T-helper 9 cell (primary cell): ENCODE data around the gene SRPK1.
A peak's percentile ranks its signal among the peaks of the same experiment; 100 is the strongest.

Experiments
- DNase-seq: peaks from one replicate; pipeline ENCODE4 v3.0.0-alpha.2; 2020

Gene SRPK1

DNA sequence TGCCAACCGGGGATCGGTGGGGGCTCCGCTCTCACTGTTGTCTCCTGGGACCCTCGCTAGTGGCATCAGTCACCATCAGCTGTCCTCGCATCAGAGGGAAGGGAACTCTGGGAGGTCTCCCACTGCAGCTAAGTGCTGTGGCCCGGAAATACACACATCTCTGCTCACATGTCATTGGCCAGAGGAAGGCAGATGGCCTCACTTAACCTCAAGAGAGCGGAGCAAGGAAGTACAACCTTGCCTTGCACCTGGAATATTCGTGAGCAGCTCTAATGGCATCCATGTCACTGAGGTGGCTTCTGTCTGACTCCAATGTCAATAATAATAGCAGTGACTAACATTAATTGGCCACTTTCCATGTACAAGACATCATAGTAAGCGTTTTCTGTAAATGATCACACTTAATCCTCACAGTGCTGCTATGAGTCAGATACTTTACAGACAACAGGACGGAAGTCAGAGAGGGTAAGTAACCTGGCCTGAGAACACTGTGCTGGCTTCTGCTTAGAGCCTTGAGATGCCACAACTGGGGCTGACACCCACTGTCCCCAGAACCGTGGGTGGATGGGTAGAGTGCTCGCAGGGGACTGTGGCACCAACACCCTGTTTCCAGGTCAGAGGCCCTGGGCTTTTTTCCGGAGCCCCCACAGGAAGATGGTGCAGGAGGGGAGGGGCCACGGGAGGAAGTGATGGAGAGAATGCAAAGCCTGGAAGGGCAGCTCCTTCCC is 109.8 kb downstream of the SRPK1 start:
- no peak for DNase-seq

DNA sequence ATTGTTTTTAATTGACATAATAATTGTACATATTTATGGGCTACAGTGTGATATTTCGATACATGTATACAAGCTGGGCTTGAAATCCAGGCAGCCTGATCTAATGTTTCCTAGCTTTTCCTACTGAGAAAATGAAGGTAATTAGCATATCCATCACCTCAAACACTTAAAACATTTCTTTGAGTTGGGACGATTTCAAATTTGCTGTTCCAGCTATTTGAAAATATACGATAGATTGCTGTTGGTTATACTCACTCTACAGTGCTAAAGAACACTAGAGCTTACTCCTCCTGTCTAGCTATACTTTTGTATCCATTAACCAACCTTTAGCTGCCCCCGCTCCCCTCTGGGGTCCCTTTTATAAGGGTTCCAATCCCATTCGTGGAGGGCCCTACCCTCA is 111.1 kb downstream of the SRPK1 start:
- no peak for DNase-seq

DNA sequence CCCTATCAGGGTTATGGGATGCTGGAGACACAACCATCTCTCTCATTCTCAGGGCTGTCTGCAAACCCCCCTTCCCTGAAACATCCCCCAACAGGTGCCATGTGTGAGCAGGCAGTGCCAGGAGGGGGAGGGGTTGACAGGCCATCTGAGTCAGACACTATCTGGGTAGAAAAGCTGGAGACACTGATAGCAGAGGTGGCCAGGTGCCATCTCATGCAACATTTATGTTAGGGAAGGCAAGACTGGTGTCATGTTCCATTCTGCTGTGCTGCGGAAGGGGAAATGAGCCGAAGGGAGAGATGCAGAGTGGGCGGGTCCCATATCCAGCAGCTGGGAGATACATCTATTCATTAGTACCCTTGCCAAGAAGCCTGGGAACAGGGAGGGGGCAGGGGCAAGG is 112.2 kb downstream of the SRPK1 start:
- DNase-seq, result no peak

DNA sequence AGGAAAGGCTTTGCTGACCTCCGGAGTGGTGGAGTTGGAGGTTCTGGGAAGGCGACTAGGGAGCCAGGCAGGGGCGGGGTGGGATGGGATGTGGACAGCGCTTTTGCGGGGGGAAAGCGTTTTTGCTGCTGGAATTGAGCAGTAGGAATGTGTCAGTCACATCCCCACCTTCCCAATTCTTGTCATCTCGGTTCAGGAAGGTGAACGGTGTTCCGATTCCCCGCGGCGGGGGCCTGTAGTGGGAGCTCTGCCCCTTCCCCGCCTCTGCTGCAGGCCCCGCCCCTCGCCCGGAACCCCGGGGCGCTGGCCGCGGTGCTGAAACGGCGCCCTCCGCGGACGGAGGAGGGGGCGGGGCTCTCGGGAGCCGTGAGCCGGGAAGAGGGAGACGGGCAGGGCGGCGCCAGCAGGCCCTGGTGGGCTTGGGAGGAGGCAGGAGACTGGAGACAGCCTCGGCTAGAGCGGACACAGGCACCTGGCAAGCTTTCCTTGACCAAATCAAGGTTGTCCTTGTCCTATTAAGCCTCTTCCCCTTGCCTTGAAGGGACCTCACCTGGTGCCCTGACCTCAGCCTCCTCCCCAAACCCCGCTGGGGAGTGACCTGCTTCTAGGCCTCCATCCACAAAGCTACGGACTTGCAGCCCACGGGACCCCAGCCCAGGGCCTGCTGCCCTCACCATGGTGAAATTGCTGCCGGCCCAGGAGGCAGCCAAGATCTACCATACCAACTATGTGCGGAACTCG is 115.7 kb downstream of the SRPK1 start, which contains the start of gene LHFPL5:
Gene LHFPL5, plus strand, starts transcription at position 357 of the 741 bp plus-strand sequence. Its CDS starts 319 bp downstream, at position 676.
- peak; percentile 34 for DNase-seq

DNA sequence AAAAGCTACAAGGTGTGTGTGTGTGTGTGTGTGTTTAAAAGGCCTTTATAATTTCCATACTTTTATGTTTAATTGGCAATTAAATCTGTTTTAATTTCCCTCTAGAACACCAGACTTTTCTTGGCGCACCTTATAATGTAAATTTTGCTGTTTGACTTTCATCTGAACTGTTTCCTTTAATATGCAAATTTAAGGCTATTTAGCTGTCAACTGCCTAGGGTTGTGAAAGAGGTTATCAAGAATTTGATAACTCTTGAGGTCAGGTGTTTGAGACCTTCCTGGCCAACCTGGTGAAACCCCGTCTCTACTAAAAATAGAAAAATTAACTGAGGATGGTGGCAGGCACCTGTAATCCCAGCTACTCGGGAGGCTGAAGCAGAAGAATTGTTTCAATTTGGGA is 119.8 kb downstream of the SRPK1 start:
- DNase-seq, result no peak

DNA sequence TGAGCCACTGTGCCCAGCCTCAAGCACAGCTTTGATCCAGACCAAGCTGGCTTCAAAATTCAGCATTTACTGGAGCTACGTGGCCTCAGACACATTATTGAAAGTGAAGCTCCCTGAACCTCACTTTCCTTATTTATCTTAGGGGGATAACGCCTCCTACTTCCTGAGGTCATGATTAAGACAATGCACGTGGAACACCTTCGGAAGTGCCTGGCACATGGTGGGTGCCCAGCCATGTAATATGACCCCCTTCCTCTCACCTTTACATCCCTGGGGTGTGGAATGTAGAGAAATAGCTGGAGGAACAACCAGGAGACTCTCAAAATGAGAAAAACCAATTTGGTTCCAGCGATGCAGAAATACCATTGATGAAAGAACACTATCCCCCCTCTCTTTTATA is 122.2 kb downstream of the SRPK1 start:
- DNase-seq, result no peak

DNA sequence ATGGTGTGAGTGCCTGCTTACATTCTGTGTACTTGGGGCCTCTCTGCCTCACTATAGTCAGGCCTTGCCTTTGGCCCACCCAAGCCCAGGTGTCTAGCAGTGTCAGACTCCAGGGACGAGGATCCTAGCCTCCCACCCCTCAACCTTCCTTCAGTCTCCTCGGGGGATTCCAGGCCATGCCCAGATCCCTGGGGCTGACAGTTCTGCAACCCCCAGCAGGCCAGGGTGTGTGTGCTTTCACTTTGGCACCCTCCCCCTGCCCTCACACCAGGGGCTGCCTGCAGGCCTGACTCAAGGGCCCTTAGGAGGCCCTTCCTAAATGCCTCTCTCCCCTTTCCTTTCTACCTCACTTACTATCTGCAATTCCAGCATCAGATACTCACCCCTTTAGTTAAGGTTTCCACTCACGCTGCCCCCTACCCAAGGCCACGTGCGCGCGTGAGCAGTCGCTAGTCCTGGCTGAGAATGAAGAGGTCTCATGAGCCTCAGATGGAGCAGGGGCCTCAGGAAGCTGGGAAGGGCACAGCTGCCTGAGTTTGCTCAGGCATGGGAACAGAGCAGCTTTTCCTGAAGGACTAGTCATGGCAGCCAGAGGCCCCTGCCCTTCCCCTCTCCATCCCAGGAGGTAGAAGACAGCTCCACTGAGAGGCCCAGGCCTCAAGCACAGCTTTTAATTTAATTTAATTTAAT is 122.9 kb downstream of the SRPK1 start:
- no peak for DNase-seq

DNA sequence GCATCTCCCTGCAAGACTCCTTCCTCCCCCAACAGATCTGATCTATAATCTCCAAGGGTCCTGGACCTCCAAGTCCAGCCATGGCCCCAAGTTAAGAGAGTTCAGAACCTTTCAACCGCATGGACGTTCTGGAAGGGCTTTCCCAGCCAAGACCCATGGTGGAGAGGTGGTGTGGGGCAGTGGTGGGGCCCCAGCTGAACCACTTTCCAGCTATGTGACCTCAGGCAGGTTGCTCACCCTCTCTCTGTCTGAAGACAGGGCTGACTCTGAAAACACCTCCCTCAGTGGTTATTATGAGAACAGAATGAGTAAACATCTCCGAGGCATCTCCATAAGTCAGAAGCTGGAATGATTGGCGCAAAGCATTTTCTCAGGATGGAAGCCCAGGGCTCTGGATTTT is 124.7 kb downstream of the SRPK1 start:
- no peak for DNase-seq

DNA sequence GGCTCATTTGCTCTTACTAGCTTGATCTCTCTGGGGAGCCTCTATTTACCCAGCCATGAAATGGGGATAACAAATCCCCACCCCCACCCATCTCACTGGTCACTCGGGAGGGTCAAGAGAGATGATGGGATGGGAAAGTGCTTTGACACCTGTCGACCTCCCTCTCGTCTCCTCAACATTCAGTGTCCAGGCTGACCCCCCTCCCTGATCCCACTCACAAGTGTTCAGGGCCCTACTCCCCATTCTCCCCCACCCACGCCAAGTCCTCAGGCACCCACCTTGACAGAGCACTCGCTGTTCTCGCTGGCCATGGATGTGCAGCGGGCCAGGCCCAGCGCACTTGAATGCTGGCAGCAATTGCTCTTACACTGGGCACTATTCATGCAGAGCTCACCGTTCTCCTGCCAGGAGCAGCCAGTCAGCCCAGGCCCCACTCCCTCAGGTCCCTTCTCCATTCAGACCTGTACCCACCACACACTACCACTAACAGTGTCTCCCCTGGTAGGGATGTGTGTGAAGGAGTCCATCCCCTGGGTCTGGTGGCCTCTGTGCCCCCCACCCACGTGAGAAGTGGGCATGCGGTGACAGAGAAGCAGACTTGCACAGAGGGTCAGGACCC is 125.3 kb downstream of the SRPK1 start:
- no peak for DNase-seq

DNA sequence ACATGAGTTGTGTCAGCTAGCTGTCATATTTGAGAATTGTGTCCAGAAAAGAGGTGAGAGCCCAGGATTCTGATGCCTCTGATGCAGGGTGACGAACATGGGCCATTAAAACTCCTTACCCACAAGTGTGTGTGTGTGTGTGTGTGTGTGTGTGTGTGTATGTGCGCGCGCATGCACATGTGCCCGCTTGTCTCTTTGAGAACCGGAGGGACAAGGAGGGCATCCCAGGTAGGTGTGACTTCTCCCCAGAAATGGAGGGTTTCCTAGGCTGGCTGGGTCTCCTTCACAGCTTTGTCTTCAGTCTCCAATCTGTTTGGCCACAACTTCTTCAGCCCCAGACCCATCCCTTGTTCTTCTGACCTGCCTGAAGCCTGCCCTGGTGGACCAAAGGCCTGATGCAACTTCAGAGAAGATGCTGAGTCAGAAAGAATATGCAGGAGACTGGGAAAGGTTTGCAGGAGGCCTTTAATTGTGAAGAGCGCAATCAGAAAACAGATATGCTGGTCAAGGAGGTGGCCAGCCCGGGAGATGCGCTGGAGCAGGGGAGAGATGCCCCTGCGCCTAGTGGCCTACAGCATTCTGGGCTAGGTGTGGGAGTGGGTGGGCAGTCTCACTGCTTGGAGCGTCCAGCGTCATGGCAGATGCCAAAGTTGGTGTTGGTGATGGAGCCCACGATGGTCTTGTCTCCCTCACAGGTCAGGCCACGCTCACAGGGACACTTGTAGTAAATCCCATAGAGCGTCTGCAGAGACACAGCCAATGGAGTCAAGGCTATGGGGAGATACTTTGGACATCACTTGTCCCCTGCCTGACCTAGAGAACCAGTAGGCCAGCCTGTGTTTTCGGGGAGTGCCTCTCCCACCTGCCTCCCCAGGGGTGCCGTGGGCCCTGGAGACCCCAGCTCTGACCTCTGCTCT is 126.1 kb downstream of the SRPK1 start:
- DNase-seq, result no peak

DNA sequence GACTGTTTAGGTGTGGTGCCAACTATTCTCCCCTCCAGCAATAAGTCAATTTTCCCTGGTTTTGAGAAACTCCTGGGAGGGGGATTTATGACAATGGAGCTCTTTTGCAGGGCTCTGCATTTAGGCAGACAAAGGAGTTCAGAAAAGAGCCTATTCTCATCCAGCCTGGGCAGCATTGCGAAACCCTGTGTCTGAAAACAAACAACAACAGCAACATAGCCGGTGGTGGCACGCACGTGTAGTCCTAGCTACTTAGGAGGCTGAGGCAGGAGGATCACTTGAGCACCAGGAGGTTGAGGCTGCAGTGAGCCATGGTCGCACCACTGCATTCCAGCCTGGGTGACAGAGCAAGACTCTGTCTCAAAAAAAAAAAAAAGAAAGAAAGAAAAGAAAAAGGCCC is 130.2 kb downstream of the SRPK1 start:
- no peak for DNase-seq

DNA sequence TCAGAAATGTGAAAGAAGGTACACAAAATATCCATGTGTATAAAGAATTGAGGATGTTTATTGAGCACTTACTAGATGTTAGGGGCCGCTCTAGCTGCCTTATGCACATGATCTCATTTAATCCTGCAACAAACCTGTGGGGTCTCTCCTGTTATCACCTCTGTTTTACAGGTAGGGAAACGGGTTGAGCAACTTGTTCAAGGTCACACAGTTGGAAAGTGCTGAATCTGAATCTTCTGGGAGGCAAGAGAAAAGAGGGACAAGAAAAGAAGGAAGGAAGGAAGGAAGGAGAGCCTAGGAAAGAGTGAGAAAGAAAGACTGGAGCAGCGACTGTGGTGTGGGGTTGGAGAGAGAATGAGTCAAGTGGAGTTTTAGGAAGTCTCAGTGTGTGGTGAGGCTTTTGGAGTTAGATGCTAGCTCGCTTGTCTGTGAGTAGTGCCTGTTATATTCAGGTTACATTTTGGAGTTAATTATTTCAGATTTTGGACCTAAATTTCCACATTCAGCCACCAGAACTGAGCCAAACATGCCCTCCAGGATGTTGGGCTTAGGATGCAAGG is 132.4 kb downstream of the SRPK1 start:
- no peak for DNase-seq

DNA sequence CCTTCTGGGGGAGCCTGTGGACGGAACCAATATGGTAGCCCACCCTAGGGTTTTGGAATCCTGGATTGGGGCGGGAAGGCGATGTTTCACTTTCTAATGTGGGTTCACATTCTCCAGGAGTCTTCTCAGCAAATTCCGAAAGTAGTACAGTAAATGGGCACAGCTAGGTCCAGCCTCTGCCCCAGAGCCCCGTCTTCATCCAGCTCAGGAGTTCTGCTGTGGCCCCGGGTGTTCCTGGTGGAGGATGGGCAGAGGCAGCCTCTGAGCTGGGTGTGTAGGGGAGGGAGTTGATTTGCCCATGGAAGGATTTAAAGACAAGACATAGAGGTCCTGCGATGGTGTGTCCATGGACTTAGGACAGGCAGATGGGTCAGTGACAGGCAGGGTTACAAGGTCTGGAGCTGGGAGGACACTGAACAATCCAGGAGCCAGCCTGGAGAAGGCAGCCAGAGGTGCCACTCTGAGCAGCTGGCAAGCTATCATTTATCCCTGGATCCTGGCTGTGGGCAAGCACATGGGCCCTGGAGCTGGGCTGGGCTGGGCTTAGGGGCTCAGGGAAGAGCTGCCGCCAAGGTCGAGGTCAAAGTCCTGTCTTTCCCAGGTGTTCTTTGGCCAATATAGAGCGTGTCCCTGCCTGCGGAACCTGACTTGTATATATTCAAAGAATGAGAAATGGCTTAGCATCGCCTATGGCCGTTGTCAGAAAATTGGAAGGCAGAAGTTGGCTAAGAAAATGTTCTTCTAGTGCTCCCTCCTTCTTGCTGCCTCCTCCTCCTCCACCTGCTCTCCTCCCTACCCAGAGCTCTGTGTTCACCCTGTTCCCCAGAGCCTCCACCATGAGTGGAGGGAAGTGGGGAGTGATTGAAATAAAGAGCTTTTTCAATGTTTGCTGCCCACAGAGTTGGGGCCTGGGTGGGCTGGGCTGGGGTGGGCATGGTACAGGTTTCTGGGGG is 133.4 kb downstream of the SRPK1 start:
- no peak for DNase-seq

DNA sequence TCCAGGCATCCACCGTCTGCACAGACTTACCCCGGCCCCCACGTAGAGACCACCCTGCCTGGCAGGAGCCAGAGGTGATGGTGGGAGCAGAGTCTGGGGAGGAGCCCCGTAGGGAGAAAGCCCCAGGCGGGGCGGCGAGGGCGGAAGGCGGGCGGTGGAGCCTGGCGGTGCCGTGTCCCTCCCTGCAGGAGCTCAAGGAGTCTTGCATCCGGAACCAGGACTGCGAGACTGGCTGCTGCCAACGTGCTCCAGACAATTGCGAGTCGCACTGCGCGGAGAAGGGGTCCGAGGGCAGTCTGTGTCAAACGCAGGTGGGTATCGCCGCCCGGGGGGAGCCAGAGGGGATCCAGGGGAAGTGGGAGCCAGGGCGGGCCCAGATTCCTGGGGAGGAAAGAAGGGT is 134.1 kb downstream of the SRPK1 start:
- DNase-seq, result no peak

DNA sequence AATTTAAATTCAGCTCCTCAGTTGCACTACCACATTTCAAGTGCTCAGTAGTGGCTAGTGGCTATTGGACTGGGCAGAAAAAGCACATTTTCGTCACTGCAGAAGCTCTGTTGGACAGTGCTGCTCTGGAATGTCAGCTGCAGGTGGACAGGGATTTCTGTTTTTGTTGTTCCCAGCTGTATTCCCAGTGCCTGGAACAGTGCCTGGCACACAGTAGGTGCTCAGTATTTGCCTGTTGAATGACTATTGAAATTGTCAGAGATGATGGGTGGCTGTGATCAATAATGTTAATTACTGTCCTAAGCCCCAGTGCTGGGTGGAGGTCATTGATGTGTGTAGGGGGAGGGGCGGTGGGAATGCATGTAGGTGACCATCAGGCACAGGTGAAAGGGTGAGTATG is 134.6 kb downstream of the SRPK1 start:
- DNase-seq, result no peak

DNA sequence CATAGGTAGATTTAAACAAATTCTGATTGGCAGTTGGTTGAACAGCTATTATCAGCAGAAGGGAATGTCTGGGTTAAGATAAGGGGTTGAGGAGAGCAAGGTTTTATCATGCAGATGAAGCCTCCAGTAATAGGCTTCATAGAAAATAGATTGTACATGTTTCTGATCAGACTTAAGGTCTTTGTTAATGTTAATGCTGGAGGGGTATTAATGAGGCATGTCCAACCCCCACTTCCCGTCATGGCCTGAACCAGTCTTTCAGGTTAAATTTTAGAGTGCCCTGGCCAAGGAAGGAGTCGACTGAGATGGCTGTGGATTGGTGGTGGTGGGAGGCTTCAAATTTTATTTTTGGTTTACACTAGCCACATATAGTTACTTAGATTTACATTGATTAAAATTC is 136.7 kb downstream of the SRPK1 start:
- no peak for DNase-seq
